Measurements from ENCODE around the gene TMEM9. TPM values are rescaled to one million over a fixed set of nuclear protein-coding genes. Genes with fewer than 3 reads are reported as not detected.

The TMEM9 gene
- total and polyA plus RNA-seq, 10 of the 15 experiments (the other 5 are each of a cell fraction or from before 2014, with no cell fraction given): 7.2 to 46.1 (median 17.3) TPM

DNA sequence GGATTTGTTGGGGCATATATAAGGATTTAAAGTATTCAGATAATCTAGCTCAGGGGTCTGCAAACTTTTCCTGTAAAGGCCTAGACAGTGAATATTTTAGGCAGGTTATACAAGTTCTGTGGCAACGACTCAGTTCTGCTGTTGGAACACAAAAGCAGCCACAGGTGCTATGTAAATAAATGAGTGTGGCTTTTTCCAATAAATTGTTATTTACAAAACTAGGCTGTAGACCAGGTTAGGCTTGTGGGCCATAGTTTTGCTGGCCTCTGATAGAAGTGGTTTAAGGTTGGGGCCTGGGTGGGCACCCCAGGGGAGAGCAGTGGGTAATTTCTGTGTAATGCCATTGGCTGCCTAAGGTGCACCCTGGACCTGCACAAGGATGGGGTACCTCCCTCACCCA, 19.5 kb upstream of the TMEM9 start:
- no peak overlapping the region for H3K4me2 ChIP-seq (ENCODE audit: control insufficient read depth, insufficient read depth)
- no peak overlapping the region for H2AFZ ChIP-seq (ENCODE audit: control insufficient read depth, low read depth, low read length)
- ATAC-seq (no peak), DNase-seq (ENCODE audit: low read depth, low spot score) (no peak), FAIRE-seq (no peak)
- no peaks in the 10 kb centered on the region for H4K20me1 ChIP-seq (ENCODE audit: control insufficient read depth, insufficient read depth)
- BruUV-seq (replicated peaks): no TSS peak
- ChIA-PET SMC1A (ENCODE audit: uncharacterized antibody, unreplicated experiment) (no interaction called here), CTCF (no interaction called here), POLR2A (no interaction called here), RAD21 (ENCODE audit: unreplicated experiment) (no interaction called here)
- H3K4me1 ChIP-seq (ENCODE audit: control insufficient read depth, insufficient read depth, low read length): peaks cover 7% of the 10 kb centered on the region
- H3K79me2 ChIP-seq (ENCODE audit: control insufficient read depth, insufficient read depth, low read length): no peaks in the 10 kb centered on the region
- no peaks in the 10 kb centered on the region for H3K9me3 ChIP-seq (replicated peaks; ENCODE audit: control insufficient read depth, insufficient read depth, low read length)
- 0% methylated on average over 1 of the region's 1 CpG for WGBS (ENCODE audit: insufficient coverage, insufficient replicate concordance, low lambda C conversion rate, missing lambda C conversion rate)
- no peak overlapping the region for H3K27ac ChIP-seq (ENCODE audit: control insufficient read depth, insufficient read depth)
- in situ Hi-C loops (cut with MboI): no loop called here
- no peaks in the 10 kb centered on the region; a peak in 2 of 4 replicates for H3K27me3 ChIP-seq (replicated peaks in 1 of 2; ENCODE audit: control insufficient read depth in 2 of 2, insufficient read depth in 2 of 2, low read length in 1 of 2)
- H3K36me3 ChIP-seq (ENCODE audit: control insufficient read depth in 2 of 2, insufficient read depth in 2 of 2, low read length in 1 of 2): no peaks in the 10 kb centered on the region
- no peak overlapping the region for H3K4me3 ChIP-seq
- intact Hi-C loops (cut with micrococcal nuclease; ENCODE audit: unreplicated experiment): no loop called here
- H3K9ac ChIP-seq (ENCODE audit: control insufficient read depth, insufficient read depth, low read length): no peak overlapping the region
- TF ChIP-seq DPF2 (IDR thresholded peaks at IDR 0.05): no peak
- no peak for TF ChIP-seq SMAD5 (IDR thresholded peaks at IDR 0.05; ENCODE audit: low read depth)
- TF ChIP-seq RB1 (IDR thresholded peaks at IDR 0.05; ENCODE audit: borderline replicate concordance): no peak
- TF ChIP-seq MEF2A (IDR thresholded peaks at IDR 0.05; ENCODE audit: insufficient read depth, low read depth, low read length): no peak
- no peak for TF ChIP-seq CEBPB (IDR thresholded peaks at IDR 0.05; ENCODE audit: borderline replicate concordance in 1 of 2, low read depth in 2 of 2, low read length in 2 of 2)
- no peak for TF ChIP-seq SMARCA5 (IDR thresholded peaks at IDR 0.05)
- no peak for TF ChIP-seq ETV6 (conservative IDR thresholded peaks at IDR 0.05 in 1 of 2, IDR thresholded peaks at IDR 0.05 in 1 of 2; ENCODE audit: borderline replicate concordance in 1 of 2, low read depth in 1 of 2)
- TF ChIP-seq BACH1 (IDR thresholded peaks at IDR 0.05; ENCODE audit: borderline replicate concordance): no peak
- TF ChIP-seq SP1 (IDR thresholded peaks at IDR 0.05; ENCODE audit: low read depth, low read length): no peak
- no peak for TF ChIP-seq SPI1 (IDR thresholded peaks at IDR 0.05; ENCODE audit: borderline replicate concordance, insufficient read depth, low read depth, low read length)
- TF ChIP-seq ATF7 (IDR thresholded peaks at IDR 0.05; ENCODE audit: low read depth): no peak
- TF ChIP-seq SREBF2 (IDR thresholded peaks at IDR 0.05; ENCODE audit: low read length): no peak
- no peak for TF ChIP-seq BHLHE40 (IDR thresholded peaks at IDR 0.05; ENCODE audit: borderline replicate concordance in 1 of 2, low read depth in 2 of 2, low read length in 1 of 2)
- TF ChIP-seq, protein P1, sequence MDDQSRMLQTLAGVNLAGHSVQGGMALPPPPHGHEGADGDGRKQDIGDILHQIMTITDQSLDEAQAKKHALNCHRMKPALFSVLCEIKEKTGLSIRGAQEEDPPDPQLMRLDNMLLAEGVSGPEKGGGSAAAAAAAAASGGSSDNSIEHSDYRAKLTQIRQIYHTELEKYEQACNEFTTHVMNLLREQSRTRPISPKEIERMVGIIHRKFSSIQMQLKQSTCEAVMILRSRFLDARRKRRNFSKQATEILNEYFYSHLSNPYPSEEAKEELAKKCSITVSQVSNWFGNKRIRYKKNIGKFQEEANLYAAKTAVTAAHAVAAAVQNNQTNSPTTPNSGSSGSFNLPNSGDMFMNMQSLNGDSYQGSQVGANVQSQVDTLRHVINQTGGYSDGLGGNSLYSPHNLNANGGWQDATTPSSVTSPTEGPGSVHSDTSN (IDR thresholded peaks at IDR 0.05; ENCODE audit: insufficient replicate concordance, low read depth, low read length): no peak
- TF ChIP-seq PKNOX1 (IDR thresholded peaks at IDR 0.05): no peak
- no peak for TF ChIP-seq EZH2 (IDR thresholded peaks at IDR 0.05; ENCODE audit: borderline replicate concordance, control insufficient read depth, low read depth, low read length)
- no peak for TF ChIP-seq NR2C2 (IDR thresholded peaks at IDR 0.05; ENCODE audit: borderline replicate concordance, control insufficient read depth, insufficient read length, low read depth)
- TF ChIP-seq E2F8 (IDR thresholded peaks at IDR 0.05; ENCODE audit: low read depth, partially characterized antibody): no peak
- TF ChIP-seq, protein P2, sequence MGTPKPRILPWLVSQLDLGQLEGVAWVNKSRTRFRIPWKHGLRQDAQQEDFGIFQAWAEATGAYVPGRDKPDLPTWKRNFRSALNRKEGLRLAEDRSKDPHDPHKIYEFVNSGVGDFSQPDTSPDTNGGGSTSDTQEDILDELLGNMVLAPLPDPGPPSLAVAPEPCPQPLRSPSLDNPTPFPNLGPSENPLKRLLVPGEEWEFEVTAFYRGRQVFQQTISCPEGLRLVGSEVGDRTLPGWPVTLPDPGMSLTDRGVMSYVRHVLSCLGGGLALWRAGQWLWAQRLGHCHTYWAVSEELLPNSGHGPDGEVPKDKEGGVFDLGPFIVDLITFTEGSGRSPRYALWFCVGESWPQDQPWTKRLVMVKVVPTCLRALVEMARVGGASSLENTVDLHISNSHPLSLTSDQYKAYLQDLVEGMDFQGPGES (IDR thresholded peaks at IDR 0.05): no peak

Measured in GM12878 (cell line).